HepG2 (cell line): Measurements from ENCODE around the gene SERPINB7. TPM values are rescaled to one million over a fixed set of nuclear protein-coding genes. Genes with fewer than 3 reads are reported as not detected.
A peak's percentile ranks its signal among the peaks of the same experiment; 100 is the strongest.

ENCODE experiments used
- ATAC-seq: fragments of 200-7000 bp; cut with Tn5 transposase; 3 replicates; pipeline ENCODE4 v1.9.1; 2020; ENCODE audit warnings: mild to moderate bottlenecking, moderate library complexity
- BruUV-seq: library from RNA; stranded (reverse); fragments of 400-500 nt; replicated peaks from 2 replicates; lab custom pipeline; 2021; lab: Mats Ljungman, UMichigan
- CTCF ChIA-PET: fragments of 300-600 bp; formaldehyde crosslinking; extraction: SDS; loops from one replicate; lab custom pipeline; 2021; ENCODE audit warnings: low total read pairs, inconsistent platforms, low intra/inter-chr PET ratio; lab: Yijun Ruan, JAX
- POLR2A ChIA-PET: fragments of 350-600 bp; sonication (Branson Sonifier 250); formaldehyde crosslinking; loops from one replicate; lab custom pipeline; 2020; ENCODE audit warnings: antibody characterized with exemption, inconsistent platforms; lab: Yijun Ruan, JAX
- DNase-seq: peaks from one replicate; pipeline ENCODE4 v3.0.0-alpha.2; 2015; ENCODE audit warnings: low spot score
- FAIRE-seq: peaks from 3 replicates; lab custom pipeline; 2011; peaks lifted over from hg19 to GRCh38; lab: Jason Lieb, UNC
- H2AFZ ChIP-seq: one replicate; pipeline ENCODE4 v1.6.1; 2011; ENCODE audit warnings: low read length, inconsistent platforms
- H3K27ac ChIP-seq: fragments of 300-600 bp; 3 replicates; pipeline ENCODE4 v1.8.0; 2011; ENCODE audit warnings: mixed run types, mild to moderate bottlenecking, mixed read lengths, low read length, inconsistent platforms; ENCODE audit not compliant: insufficient read depth; ENCODE audit errors: extremely low read length
- H3K27me3 ChIP-seq, 2 experiments: fragments of 200-600 bp in 1 of 2; 2 replicates in 1 of 2; 3 replicates in 1 of 2; pipeline versions ENCODE4 v1.6.0 to v1.8.0; 2011; ENCODE audit warnings: low read length in 2 of 2, mild to moderate bottlenecking in 2 of 2, moderate library complexity in 2 of 2, inconsistent platforms in 1 of 2; ENCODE audit not compliant: insufficient read depth in 2 of 2, control insufficient read depth in 1 of 2
- H3K36me3 ChIP-seq, 2 experiments: fragments of 200-600 bp in 1 of 2; replicated peaks in 1 of 2; 2 replicates in 1 of 2; 3 replicates in 1 of 2; pipeline versions ENCODE4 v1.5.1 to v1.8.0; 2011; ENCODE audit warnings: low read length in 2 of 2, inconsistent platforms in 1 of 2; ENCODE audit not compliant: insufficient read depth in 2 of 2, control insufficient read depth in 1 of 2
- H3K4me1 ChIP-seq: 2 replicates; pipeline ENCODE4 v1.5.1; 2012; ENCODE audit warnings: low read length, inconsistent platforms; ENCODE audit not compliant: insufficient read depth
- H3K4me2 ChIP-seq: 2 replicates; pipeline ENCODE4 v1.6.0; 2011; ENCODE audit warnings: low read depth, low read length, inconsistent platforms
- H3K4me3 ChIP-seq, 3 experiments: fragments of 200-600 bp in 1 of 3; sonication (generic), shearing (Covaris generic) in 1 of 3; replicated peaks in 1 of 3; 2 replicates each; pipeline ENCODE4 v1.5.1; 2011 to 2016; ENCODE audit warnings: low read length in 3 of 3, inconsistent platforms in 2 of 3, low read depth in 2 of 3, mild to moderate bottlenecking in 2 of 3, control low read depth in 1 of 3, mixed read lengths in 1 of 3; ENCODE audit not compliant: insufficient read depth in 1 of 3
- H3K79me2 ChIP-seq: one replicate; pipeline ENCODE4 v1.6.1; 2011; ENCODE audit warnings: low read length, inconsistent platforms; ENCODE audit not compliant: insufficient read depth
- H3K9ac ChIP-seq: 2 replicates; pipeline ENCODE4 v1.6.0; 2011; ENCODE audit warnings: mild to moderate bottlenecking, low read depth, low read length, inconsistent platforms; ENCODE audit not compliant: insufficient read depth
- H3K9me3 ChIP-seq: 2 replicates; pipeline ENCODE4 v1.5.1; 2012; ENCODE audit warnings: mild to moderate bottlenecking, low read length
- H4K20me1 ChIP-seq: 2 replicates; pipeline ENCODE4 v1.6.0; 2011; ENCODE audit warnings: inconsistent platforms, mild to moderate bottlenecking, low read length, moderate library complexity; ENCODE audit not compliant: insufficient read depth
- CEBPB ChIP-seq: IDR thresholded peaks from 2 replicates; pipeline ENCODE4 v1.6.1; 2011; ENCODE audit warnings: low read depth, low read length, improper control_type of control experiment, borderline replicate concordance
- CSRNP1 ChIP-seq: sonication (generic); formaldehyde crosslinking; IDR thresholded peaks from 2 replicates; pipeline ENCODE4 v1.8.1; 2023; ENCODE audit warnings: mild to moderate bottlenecking, missing genetic modification reagents
- DRAP1 ChIP-seq: IDR thresholded peaks from 2 replicates; pipeline ENCODE4 v1.6.1; 2016; ENCODE audit warnings: missing genetic modification reagents, missing compliant biosample characterization
- FOSL2 ChIP-seq: sonication (generic); formaldehyde crosslinking; IDR thresholded peaks from 2 replicates; pipeline ENCODE4 v1.4.0; 2020; ENCODE audit warnings: missing genetic modification reagents
- HMG20A ChIP-seq: IDR thresholded peaks from 2 replicates; pipeline ENCODE4 v1.6.1; 2016; ENCODE audit warnings: borderline replicate concordance
- KAT7 ChIP-seq: IDR thresholded peaks from 2 replicates; pipeline ENCODE4 v1.6.1; 2018; ENCODE audit warnings: borderline replicate concordance, missing compliant biosample characterization
- NCOA1 ChIP-seq: sonication (generic); formaldehyde crosslinking; IDR thresholded peaks from 2 replicates; pipeline ENCODE4 v1.9.0; 2021; ENCODE audit warnings: missing genetic modification reagents
- NR2C2 ChIP-seq: sonication (generic); formaldehyde crosslinking; IDR thresholded peaks from 2 replicates; pipeline ENCODE4 v1.4.0; 2020; ENCODE audit warnings: missing genetic modification reagents, mild to moderate bottlenecking, moderate library complexity, borderline replicate concordance
- ZNF331 ChIP-seq: sonication (generic); formaldehyde crosslinking; IDR thresholded peaks from 2 replicates; pipeline ENCODE4 v1.4.0; 2020; ENCODE audit warnings: missing genetic modification reagents
- ZNF574 ChIP-seq: sonication (generic); formaldehyde crosslinking; IDR thresholded peaks from 2 replicates; pipeline ENCODE4 v1.4.0; 2020; ENCODE audit warnings: missing genetic modification reagents
- ZNF616 ChIP-seq: sonication (generic); formaldehyde crosslinking; IDR thresholded peaks from 2 replicates; pipeline ENCODE4 v1.5.0; 2020; ENCODE audit warnings: low read depth, mild to moderate bottlenecking, missing genetic modification reagents
- WGBS: methylation state at CpG from one replicate; pipeline ENCODE4 v1.1.6; 2017; ENCODE audit warnings: low lambda C conversion rate; 5-methylcytosine and 5-hydroxymethylcytosine counted together
- in situ Hi-C: cut with HindIII; loops from 2 replicates; pipeline ENCODE4 v1.10.0; 2017; ENCODE audit warnings: low pct_unique_long_range_greater_than_20kb; ENCODE audit not compliant: extremely low pct_ligation_motif_present
- intact Hi-C: fragments of 100-400 bp; cut with micrococcal nuclease; formaldehyde crosslinking; loops from one replicate; pipeline ENCODE4 v1.10.0; 2022; ENCODE audit not compliant: unreplicated experiment
- polyA plus RNA-seq, 8 experiments: library from polyadenylated mRNA; depleted of rRNA in 3 of 8; stranded (reverse) in 7 of 8; unstranded in 1 of 8; fragments of >200 nt; fragmentation: Illumina TruSeq in 4 of 8; extraction: Trizol in 4 of 8; gene quantifications; 2 replicates each; pipeline versions ENCODE4 v1.2.1 to v1.2.3, GENCODE V29; 2011 to 2016; ENCODE audit warnings: low read depth in 4 of 8, missing spikeins in 1 of 8, mixed read lengths in 1 of 8; ENCODE audit not compliant: insufficient read depth in 1 of 8
- total RNA-seq, 5 experiments: library from RNA; depleted of rRNA; stranded (reverse); fragments of >200 nt; fragmentation: Illumina TruSeq; extraction: Trizol; gene quantifications; 2 replicates each; pipeline ENCODE4 v1.2.3, GENCODE V29; 2016; ENCODE audit warnings: low read depth in 1 of 5

SERPINB7 gene
- total and polyA plus RNA-seq, 2 of the 13 experiments (the other 11 are each of a cell fraction or from before 2014, with no cell fraction given), result not detected

- H3K79me2 ChIP-seq, result no peaks in the 10 kb centered on the region
- no TSS peak for BruUV-seq
- intact Hi-C loops, result no loop called here
- H3K27ac ChIP-seq, result no peak overlapping the region
- CTCF ChIA-PET, result no interaction called here
- no peak for ATAC-seq
- no peak for FAIRE-seq
- POLR2A ChIA-PET, result no interaction called here
- no peaks in the 10 kb centered on the region for H3K36me3 ChIP-seq
- no peak for TF ChIP-seq HMG20A (CRISPR knock-in tag)
- TF ChIP-seq ZNF574 (CRISPR knock-in tag), result no peak
- peak; percentile 70 for TF ChIP-seq FOSL2 (CRISPR knock-in tag)
- no peak for TF ChIP-seq KAT7
- TF ChIP-seq, all 625 proteins: peak for 1
- Histone ChIP-seq H3K9ac (no peak overlapping the region), H2AFZ (no peak overlapping the region), H3K27me3 (no peaks in the 10 kb centered on the region), H3K4me1 (no peaks in the 10 kb centered on the region), H3K4me2 (no peak overlapping the region), H4K20me1 (no peaks in the 10 kb centered on the region), H3K9me3 (no peaks in the 10 kb centered on the region), H3K4me3 (no peak overlapping the region)
- WGBS, result 15% methylated on average over 3 of the region's 3 CpGs
- no peak for DNase-seq
- in situ Hi-C loops, result no loop called here
Measured at GRCh38 chr18:63788447-63789096, 13.4 kb downstream of the SERPINB7 start.

GRCh38 chr18:63789327-63789726 lies 14.1 kb downstream of the SERPINB7 start:
- ATAC-seq (no peak), DNase-seq (no peak), FAIRE-seq (no peak)
- H3K4me1 ChIP-seq, result no peaks in the 10 kb centered on the region
- no peaks in the 10 kb centered on the region for H3K9me3 ChIP-seq
- H3K4me2 ChIP-seq, result no peak overlapping the region
- TF ChIP-seq NR2C2 (CRISPR knock-in tag) (no peak), ZNF616 (CRISPR knock-in tag) (no peak), DRAP1 (CRISPR knock-in tag) (no peak), CEBPB (no peak), ZNF331 (CRISPR knock-in tag) (no peak), NCOA1 (CRISPR knock-in tag) (no peak), CSRNP1 (CRISPR knock-in tag) (no peak)
- H4K20me1 ChIP-seq, result no peaks in the 10 kb centered on the region
- CTCF ChIA-PET, result no interaction called here
- POLR2A ChIA-PET, result no interaction called here
- intact Hi-C loops (no loop called here), in situ Hi-C loops (no loop called here)
- no peak overlapping the region for H3K27ac ChIP-seq
- WGBS, result 4% methylated on average over 2 of the region's 2 CpGs
- no peak overlapping the region for H3K9ac ChIP-seq
- no peaks in the 10 kb centered on the region for H3K27me3 ChIP-seq
- BruUV-seq, result no TSS peak
- H2AFZ ChIP-seq, result no peak overlapping the region
- H3K36me3 ChIP-seq, result no peaks in the 10 kb centered on the region
- no peaks in the 10 kb centered on the region for H3K79me2 ChIP-seq
- H3K4me3 ChIP-seq, result no peak overlapping the region
